Stimulated activated naive CD8-positive, alpha-beta T cell treated with anti-CD3 and anti-CD28 coated beads, Interleukin-15, amount 100 ng/mL, for 72 hours (primary cell): ENCODE results near the gene RPL27A.
A peak's percentile ranks its signal among the peaks of the same experiment; 100 is the strongest.
"Not testable (repeated sequence)": the region's sequence is repeated elsewhere in the genome, so short reads cannot be mapped to it uniquely, and the experiment has no call there.

Experiments
- ATAC-seq: fragments of 150-1000 bp; cut with Tn5 transposase; 2 replicates; pipeline ENCODE4 v1.10.0; 2021; ENCODE audit warnings: mild to moderate bottlenecking, moderate library complexity
- DNase-seq, 2 donors: peaks; one replicate each; pipeline ENCODE4 v3.0.0; 2021 to 2022
- H3K27ac Mint-ChIP-seq, 2 donors: one replicate each; pipeline ENCODE4 v1.8.0; 2022; ENCODE audit warnings: mild to moderate bottlenecking in 2 of 2, mixed read lengths in 2 of 2, moderate library complexity in 2 of 2
- H3K27me3 Mint-ChIP-seq: one replicate; pipeline ENCODE4 v1.8.0; 2022; ENCODE audit warnings: mixed read lengths
- H3K4me1 Mint-ChIP-seq: one replicate; pipeline ENCODE4 v1.8.0; 2022; ENCODE audit warnings: mild to moderate bottlenecking, mixed read lengths
- H3K4me3 Mint-ChIP-seq, 2 donors: one replicate each; pipeline ENCODE4 v1.8.0; 2022; ENCODE audit warnings: mild to moderate bottlenecking in 2 of 2, mixed read lengths in 2 of 2, moderate library complexity in 1 of 2
- H3K9me3 Mint-ChIP-seq, 2 donors: one replicate each; pipeline ENCODE4 v1.8.0; 2022; ENCODE audit warnings: mixed read lengths in 2 of 2

Gene RPL27A

DNA sequence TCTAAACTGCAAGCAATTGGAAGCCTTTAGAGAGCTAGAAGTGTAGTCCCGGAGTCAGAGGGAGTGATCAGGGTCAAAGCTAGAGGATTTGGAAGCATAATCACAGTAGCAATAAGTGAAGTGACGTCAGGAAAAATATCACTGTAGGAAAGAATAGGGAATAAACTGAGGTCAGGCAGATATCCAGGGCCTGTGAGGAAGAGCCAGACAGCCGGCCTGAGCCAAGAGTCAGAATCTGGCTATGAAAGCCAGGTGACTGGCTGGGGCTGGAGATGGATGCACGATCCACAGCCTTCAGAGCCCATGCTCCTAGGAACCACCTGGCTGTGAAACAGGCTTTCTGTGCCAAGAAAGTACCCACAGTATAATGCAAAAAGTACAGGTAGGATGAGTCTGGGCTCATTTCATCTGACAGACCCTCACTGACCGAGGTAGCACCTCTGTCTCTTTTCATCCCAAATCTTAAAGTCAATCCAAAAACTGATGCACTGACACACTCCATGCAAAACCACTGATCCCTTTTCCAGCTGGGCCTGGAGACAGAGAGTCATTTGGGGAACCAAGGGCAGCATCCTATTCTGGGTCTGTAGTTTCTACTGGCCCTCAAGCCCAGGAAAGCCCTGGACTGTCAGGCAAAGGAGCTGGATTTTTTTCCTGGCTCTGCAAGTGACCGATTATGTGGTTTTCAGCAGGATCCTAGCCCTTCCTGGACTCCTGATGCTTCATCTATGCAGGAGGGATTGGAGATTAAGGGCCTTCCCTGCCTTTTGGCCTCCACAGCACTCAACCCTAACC lies 21.4 kb upstream of the RPL27A start:
- ATAC-seq (no peak), DNase-seq (no peak)
- Mint-ChIP-seq H3K4me1 (no peaks in the 10 kb centered on the region), H3K27me3 (no peaks in the 10 kb centered on the region), H3K9me3 (no peaks in the 10 kb centered on the region), H3K4me3 (no peak overlapping the region), H3K27ac (no peak overlapping the region)

- no peaks in the 10 kb centered on the region for H3K9me3 Mint-ChIP-seq
- DNase-seq (no peak), ATAC-seq (no peak)
- H3K4me1 Mint-ChIP-seq = no peaks in the 10 kb centered on the region
- H3K4me3 Mint-ChIP-seq = no peak overlapping the region
- no peaks in the 10 kb centered on the region for H3K27me3 Mint-ChIP-seq
- H3K27ac Mint-ChIP-seq = no peak overlapping the region
Observed at GRCh38 chr11:8665222-8665621, 17.4 kb upstream of the RPL27A start.

- H3K27ac Mint-ChIP-seq, H3K27me3 Mint-ChIP-seq, H3K9me3 Mint-ChIP-seq, ATAC-seq, H3K4me1 Mint-ChIP-seq, DNase-seq, H3K4me3 Mint-ChIP-seq: not testable (repeated sequence)
Observed at GRCh38 chr11:8670081-8670480, 12.5 kb upstream of the RPL27A start.

DNA sequence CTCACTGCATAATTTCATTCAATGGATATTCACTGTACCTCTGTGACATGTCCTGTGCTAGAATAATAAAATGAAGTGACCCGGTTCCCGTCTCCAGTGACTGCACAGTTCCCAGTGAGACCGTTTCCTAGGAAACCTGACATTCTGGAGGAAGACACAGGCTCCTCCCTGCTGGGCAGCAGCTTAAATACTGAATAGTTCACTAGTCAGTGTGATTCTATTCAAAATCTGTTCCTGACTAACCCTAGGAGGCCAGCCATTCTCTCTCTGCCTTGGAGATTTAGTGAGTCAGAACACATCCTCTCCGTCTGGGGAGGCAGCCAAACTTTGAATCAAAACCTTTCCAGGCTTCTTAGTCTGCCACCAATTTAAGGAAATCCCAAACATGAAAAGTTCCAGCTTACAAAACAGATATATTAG lies 11.4 kb upstream of the RPL27A start:
- H3K4me1 Mint-ChIP-seq = no peaks in the 10 kb centered on the region
- ATAC-seq (no peak), DNase-seq (no peak)

GRCh38 chr11:8671651-8672062 lies 10.9 kb upstream of the RPL27A start:
- no peaks in the 10 kb centered on the region for H3K9me3 Mint-ChIP-seq
- no peaks in the 10 kb centered on the region for H3K27me3 Mint-ChIP-seq
- no peak for DNase-seq
- H3K4me3 Mint-ChIP-seq = no peak overlapping the region
- no peaks in the 10 kb centered on the region for H3K4me1 Mint-ChIP-seq
- no peak for ATAC-seq
- H3K27ac Mint-ChIP-seq = no peak overlapping the region

More for the DNA sequence above, 11.4 kb upstream of the RPL27A start:
- Mint-ChIP-seq H3K4me3 (no peak overlapping the region), H3K27ac (no peak overlapping the region), H3K27me3 (no peaks in the 10 kb centered on the region), H3K9me3 (no peaks in the 10 kb centered on the region)

DNA sequence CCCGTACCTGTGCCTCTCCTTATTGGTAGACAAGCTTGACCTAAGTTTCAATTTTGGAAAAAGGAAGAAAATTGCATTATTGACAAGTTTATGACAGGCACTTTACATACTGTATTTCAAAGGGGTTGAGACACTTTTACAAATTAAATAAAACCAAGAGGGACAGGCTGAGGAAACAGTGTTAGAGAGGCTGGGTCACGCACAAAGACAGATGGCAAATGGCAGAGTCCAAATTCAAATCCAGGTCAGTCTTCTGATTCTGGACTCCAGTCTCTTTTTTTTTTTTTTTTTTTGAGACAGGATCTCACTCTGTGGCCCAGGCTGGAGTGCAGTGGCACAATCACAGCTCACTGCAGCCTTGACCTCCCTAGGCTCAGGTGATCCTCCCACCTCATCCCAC lies 10.2 kb upstream of the RPL27A start:
- ATAC-seq = no peak
- no peak overlapping the region for H3K27ac Mint-ChIP-seq
- DNase-seq = no peak
- H3K4me3 Mint-ChIP-seq = no peak overlapping the region
- H3K4me1 Mint-ChIP-seq = no peaks in the 10 kb centered on the region
- H3K27me3 Mint-ChIP-seq = no peaks in the 10 kb centered on the region
- no peaks in the 10 kb centered on the region for H3K9me3 Mint-ChIP-seq

GRCh38 chr11:8674859-8675258 lies 7.7 kb upstream of the RPL27A start:
- no peak overlapping the region for H3K4me3 Mint-ChIP-seq
- H3K27me3 Mint-ChIP-seq = no peaks in the 10 kb centered on the region
- no peak for DNase-seq
- no peak for ATAC-seq
- H3K9me3 Mint-ChIP-seq = no peaks in the 10 kb centered on the region
- H3K27ac Mint-ChIP-seq = no peak overlapping the region
- H3K4me1 Mint-ChIP-seq = peaks cover 5% of the 10 kb centered on the region

GRCh38 chr11:8676458-8676857 lies 6.1 kb upstream of the RPL27A start:
- H3K4me3 Mint-ChIP-seq = no peak overlapping the region
- DNase-seq (no peak), ATAC-seq (no peak)
- no peak overlapping the region for H3K27ac Mint-ChIP-seq
- H3K27me3 Mint-ChIP-seq = no peaks in the 10 kb centered on the region
- H3K4me1 Mint-ChIP-seq = peaks cover 17% of the 10 kb centered on the region
- H3K9me3 Mint-ChIP-seq = peaks cover 0 to 5% of the 10 kb centered on the region in 2 donors

DNA sequence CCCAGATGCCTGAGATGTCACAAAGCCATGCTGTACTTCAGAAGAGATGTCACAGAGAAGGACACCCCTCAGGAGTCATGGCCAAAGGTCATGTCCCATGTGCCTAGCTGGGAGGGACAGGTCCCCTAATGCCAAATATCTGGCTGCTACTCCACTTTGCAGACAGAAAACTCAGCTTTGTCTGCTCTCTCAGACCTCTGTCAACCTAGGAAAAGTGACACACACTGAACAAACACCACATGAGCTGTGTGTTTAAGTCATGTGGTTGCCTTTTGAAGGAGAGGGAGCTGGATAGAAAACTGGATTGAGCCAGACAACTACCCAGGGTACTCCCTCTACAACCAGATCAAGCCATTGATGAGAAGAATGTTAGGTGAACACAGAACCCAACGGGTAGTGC lies 3.6 kb upstream of the RPL27A start:
- ATAC-seq (no peak), DNase-seq (peak in 1 of 2 donors; percentile 1)
- Mint-ChIP-seq H3K27ac (no peak overlapping the region), H3K4me1 (peaks cover 22% of the 10 kb centered on the region), H3K4me3 (no peak overlapping the region), H3K27me3 (no peaks in the 10 kb centered on the region), H3K9me3 (peaks cover 0 to 5% of the 10 kb centered on the region in 2 donors)

DNA sequence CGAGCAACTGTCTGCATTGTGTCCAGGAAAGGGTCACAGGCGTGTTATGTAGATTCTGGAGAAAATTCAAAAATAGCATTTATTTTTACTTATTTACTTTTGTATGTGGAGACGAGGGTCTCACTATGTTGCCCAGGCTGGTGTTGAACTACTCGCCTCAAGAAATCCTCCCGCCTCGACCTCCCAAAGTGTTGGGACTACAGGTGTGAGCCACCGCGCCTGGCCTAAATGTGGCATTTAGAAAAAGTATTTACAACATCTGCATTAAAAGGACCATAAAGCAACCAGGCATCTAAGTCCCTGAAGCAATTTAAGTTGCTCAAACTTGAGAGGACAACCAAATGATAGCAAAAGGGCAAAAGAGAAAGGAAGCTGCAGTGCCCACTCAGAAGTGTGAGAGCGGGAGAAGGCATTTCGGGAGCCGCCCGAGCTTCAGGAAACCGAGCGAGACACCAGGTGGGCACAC lies 722 bp upstream of the RPL27A start:
- ATAC-seq = no peak
- Mint-ChIP-seq H3K27me3 (no peaks in the 10 kb centered on the region), H3K9me3 (peaks cover 0 to 5% of the 10 kb centered on the region in 2 donors), H3K27ac (peak overlapping the region; percentile 93 to 98), H3K4me1 (peaks cover 51% of the 10 kb centered on the region), H3K4me3 (peak overlapping the region; percentile 86 to 90)
- DNase-seq = no peak

DNA sequence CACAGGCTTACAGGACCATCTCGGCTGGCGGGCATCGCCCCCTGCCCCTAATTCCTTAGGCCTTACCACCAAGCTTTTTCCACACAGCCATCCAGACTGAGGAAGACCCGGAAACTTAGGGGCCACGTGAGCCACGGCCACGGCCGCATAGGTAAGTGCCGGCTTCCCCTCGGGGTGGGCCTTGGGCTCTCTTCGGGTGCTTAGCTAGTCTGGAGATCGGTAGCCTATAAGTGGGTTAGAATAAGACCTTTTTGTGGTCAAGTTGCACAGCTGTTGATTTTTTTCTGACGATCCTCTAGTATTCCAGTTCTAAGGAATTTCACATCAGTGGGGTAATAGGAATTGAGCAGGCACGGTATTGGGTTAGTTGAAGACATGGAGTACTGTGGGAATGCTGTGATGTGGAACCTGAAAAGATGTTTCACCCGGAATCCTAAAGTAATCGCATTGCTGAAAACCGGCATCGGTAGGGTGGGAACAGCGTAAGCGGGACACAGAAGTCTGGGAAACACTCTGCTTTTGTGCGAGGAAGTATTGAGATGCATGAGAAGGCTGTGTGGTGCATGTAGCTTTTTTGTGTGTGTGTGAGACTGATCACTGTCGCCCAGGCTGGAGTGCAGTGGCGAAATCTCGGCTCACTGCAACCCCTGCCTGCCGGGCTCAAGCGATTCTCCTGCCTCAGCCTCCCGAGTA lies 669 bp downstream of the RPL27A start:
- H3K27ac Mint-ChIP-seq = peak overlapping the region; percentile 93 to 98
- peaks cover 62% of the 10 kb centered on the region for H3K4me1 Mint-ChIP-seq
- H3K4me3 Mint-ChIP-seq = peak overlapping the region; percentile 86 to 90
- DNase-seq (no peak), ATAC-seq (peak; percentile 31)
- H3K27me3 Mint-ChIP-seq = no peaks in the 10 kb centered on the region
- H3K9me3 Mint-ChIP-seq = peaks cover 0 to 5% of the 10 kb centered on the region in 2 donors

DNA sequence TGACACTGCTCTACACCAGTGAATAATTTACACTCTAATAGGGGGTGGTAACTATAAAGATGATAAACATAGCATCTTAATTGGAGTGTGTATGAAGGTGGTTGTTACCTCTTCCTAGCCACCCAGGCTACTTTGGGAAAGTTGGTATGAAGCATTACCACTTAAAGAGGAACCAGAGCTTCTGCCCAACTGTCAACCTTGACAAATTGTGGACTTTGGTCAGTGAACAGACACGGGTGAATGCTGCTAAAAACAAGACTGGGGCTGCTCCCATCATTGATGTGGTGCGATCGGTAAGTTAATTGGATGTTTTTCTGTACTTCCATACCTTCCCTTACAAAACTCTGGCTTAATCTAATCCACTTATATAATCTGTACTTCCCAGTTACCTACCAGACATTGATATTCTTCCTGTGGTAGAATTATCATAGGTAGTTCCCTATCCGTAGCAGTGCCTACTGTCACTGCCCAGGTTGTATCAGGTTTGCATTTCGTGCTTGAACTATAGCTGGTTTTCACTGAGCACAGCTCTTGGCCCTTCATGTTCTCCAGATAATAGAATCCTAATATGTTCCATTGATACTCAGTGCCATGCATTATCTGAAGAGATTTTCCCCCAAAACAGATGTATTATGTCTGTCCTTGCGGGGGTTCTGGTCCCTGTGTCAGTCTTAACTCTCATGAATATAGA lies 2.2 kb downstream of the RPL27A start:
- Mint-ChIP-seq H3K4me1 (peaks cover 71% of the 10 kb centered on the region), H3K4me3 (peak overlapping the region; percentile 86 to 90), H3K27ac (peak overlapping the region in 1 of 2 donors; percentile 93), H3K27me3 (no peaks in the 10 kb centered on the region), H3K9me3 (peaks cover 0 to 5% of the 10 kb centered on the region in 2 donors)
- DNase-seq (no peak), ATAC-seq (no peak)

DNA sequence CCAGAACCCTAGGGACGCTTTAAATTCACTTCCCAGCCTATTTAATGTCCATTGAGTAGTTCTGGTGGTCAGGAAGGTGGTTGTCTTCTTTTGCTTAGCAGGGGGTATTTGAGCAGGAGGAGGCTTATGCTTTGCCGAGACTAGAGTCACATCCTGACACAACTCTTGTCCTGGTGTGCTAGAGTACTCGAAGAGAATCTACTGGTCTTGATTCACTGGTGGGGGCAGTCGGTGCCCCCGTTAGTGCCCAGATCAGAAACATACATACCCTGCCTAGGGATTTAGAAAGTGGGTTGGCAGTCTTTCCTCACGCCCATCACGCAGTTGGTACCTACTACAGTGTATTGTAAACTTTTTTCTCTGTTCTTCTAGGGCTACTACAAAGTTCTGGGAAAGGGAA lies 2.7 kb downstream of the RPL27A start:
- ATAC-seq (no peak), DNase-seq (no peak)
- peak overlapping the region; percentile 86 to 90 for H3K4me3 Mint-ChIP-seq
- H3K9me3 Mint-ChIP-seq = peaks cover 0 to 5% of the 10 kb centered on the region in 2 donors
- H3K4me1 Mint-ChIP-seq = peaks cover 73% of the 10 kb centered on the region
- no peaks in the 10 kb centered on the region for H3K27me3 Mint-ChIP-seq
- peak overlapping the region in 1 of 2 donors; percentile 14 for H3K27ac Mint-ChIP-seq

- Mint-ChIP-seq H3K27me3 (no peaks in the 10 kb centered on the region), H3K9me3 (peaks cover 0 to 1% of the 10 kb centered on the region in 2 donors), H3K4me3 (peak overlapping the region; percentile 86 to 90), H3K4me1 (peaks cover 68% of the 10 kb centered on the region), H3K27ac (peak overlapping the region in 1 of 2 donors; percentile 50)
- DNase-seq (no peak), ATAC-seq (no peak)
Observed at GRCh38 chr11:8685820-8686219, 3.2 kb downstream of the RPL27A start.

- H3K9me3 Mint-ChIP-seq = no peaks in the 10 kb centered on the region
- H3K27me3 Mint-ChIP-seq = no peaks in the 10 kb centered on the region
Observed at GRCh38 chr11:8686325-8686724, 3.7 kb downstream of the RPL27A start.

More at GRCh38 chr11:8686325-8686724, 3.7 kb downstream of the RPL27A start:
- Mint-ChIP-seq H3K4me1 (peaks cover 66% of the 10 kb centered on the region), H3K27ac (peak overlapping the region in 1 of 2 donors; percentile 27), H3K4me3 (peak overlapping the region; percentile 12 to 40)
- ATAC-seq = no peak
- DNase-seq = no peak
